GM12872 (cell line): ENCODE measurements around the gene IL1RN.
A peak's percentile ranks its signal among the peaks of the same experiment; 100 is the strongest.

Experiments used
- TF ChIP-seq, protein P1 (sequence below): IDR thresholded peaks from 3 replicates; pipeline ENCODE4 v1.5.1; 2011; ENCODE audit warnings: low read depth, mild to moderate bottlenecking, low read length, moderate library complexity; ENCODE audit not compliant: insufficient read depth

IL1RN gene

DNA sequence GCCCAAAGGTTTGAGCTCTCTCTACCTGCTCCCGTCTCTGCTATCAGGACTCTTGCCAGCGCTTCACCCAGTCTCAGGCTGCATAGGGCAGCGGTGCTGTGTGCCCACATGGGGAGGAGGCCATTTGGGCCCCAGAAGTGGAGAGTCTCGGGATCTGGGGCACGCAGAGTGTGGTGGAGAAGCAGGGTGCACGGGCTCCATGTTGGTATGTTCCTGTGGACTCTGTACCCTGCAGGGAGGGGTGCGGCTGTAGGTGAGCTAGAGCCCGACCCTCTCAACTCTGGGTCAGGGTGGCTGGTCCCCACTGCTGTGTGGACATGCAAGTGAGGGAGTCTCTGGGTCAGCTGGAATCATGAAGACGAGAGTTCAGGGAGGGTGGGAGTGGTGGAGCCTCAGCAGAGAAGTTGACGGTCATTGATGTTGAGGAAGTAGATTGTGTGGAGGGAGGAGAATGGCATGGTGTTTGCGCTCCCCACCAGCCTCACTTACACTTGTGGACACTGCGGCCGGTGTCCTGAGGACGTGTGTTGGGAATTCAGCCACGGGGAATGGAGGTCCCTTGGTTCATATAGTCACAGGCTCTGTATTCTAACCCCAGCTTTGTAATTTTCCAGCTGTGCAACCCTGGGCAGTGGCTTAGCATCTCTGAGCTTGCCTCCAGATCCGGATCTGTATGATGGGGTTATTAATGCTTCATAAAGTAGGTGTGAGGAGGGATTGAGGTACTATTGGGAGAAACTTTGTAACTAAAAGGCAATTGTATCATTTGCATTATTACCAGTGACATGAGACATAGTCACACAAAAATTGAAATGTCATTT is 45.5 kb downstream of the IL1RN start:
- TF ChIP-seq, protein P1, sequence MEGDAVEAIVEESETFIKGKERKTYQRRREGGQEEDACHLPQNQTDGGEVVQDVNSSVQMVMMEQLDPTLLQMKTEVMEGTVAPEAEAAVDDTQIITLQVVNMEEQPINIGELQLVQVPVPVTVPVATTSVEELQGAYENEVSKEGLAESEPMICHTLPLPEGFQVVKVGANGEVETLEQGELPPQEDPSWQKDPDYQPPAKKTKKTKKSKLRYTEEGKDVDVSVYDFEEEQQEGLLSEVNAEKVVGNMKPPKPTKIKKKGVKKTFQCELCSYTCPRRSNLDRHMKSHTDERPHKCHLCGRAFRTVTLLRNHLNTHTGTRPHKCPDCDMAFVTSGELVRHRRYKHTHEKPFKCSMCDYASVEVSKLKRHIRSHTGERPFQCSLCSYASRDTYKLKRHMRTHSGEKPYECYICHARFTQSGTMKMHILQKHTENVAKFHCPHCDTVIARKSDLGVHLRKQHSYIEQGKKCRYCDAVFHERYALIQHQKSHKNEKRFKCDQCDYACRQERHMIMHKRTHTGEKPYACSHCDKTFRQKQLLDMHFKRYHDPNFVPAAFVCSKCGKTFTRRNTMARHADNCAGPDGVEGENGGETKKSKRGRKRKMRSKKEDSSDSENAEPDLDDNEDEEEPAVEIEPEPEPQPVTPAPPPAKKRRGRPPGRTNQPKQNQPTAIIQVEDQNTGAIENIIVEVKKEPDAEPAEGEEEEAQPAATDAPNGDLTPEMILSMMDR = no peak

DNA sequence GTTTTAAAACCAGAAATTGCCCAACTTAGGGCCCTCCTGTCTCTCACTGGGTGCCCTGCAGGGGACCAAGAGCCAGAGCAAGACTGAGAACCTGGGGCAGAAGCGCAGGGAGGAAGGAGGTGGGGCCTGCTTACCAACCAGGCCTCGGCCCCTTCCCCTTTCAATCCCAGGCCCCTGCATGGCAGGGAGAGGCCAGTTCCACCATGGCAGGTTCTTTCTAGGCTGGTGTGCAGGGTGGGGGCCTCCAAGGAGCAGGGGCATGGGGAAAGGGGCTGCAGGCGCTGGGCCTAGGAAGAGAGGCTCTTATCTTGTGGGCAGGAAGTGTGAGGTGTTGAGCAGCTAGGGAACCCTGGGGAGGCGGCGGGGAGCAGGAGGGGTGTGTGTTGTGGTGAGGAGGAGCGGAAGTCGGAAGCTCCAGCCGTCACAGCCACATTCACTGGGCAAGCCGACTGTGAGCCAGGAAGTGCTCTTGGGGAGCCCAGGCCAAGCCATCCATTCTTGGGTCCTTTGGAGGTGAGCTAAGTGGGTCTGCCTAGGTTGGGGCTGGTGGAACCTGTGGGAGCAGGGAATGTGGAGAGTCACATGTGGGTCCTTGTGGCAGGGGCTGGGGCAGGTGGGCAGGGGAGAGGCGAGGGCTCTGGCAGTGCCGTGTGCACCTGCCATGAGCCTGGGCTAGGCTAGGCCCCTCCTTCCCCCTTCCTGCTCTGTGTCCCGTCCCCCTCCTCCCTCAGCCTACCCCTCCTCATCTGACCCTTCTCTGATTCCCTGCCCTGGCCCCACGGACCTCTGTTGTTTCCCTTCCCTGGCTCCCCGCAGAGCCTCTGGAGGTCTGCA is 46.4 kb downstream of the IL1RN start, which contains the start of gene PSD4:
PSD4 (plus strand) TSS at position 430 of the 834 bp plus-strand sequence. CDS start 8,486 bp downstream, outside the sequence.
- TF ChIP-seq, protein P1 = 0 out of 3 replicates have a peak, but pooled peaks have one; percentile 28

DNA sequence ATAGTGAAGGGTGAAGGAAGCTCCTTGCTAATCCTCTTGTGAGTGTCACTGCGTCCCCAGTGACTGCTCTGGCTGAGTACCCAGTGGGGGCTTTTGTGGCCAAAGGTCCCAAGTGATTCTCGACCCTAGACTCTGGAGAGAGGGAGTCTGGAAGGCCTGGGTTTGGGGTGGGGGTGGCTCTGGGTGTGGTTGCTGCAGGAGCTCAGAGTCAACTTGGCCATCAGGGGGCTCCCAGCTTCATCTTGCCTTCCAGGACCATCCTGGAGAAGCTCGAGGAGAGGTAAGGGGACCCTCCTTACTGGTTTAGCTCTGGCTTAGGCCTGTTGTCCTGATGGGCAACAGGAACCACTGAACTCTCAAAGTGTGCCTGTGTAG is 47.0 kb downstream of the IL1RN start:
- TF ChIP-seq, protein P1 = peak; percentile 52

DNA sequence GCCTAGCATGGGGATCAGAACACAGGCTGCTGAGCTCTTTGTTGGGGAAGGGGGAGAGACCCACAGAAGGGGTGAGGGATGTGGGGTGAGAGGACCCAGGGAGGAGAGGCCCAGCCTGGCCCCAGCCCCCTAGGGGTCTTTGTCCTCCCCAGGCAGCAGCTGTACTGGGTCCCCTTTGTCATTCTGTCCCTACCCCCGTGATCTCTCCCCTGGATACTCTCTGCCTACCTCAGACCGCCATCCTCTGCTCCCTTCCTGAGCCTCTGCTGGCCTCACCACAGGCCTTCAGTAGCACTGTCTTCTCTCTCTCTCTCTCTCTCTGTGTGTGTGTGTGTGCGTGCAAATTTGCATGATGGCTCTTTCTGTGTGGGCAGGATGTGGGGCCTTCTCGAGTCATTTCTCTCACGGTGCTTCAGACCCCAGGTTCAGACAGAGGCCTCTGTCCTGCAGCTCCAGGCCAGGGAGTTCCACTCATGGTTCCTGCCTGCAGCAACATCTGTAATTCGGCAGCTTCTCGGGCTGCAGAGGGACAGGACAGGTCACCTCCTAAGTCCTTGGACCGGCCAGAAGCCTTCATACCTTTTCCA is 47.7 kb downstream of the IL1RN start:
- TF ChIP-seq, protein P1 = no peak

DNA sequence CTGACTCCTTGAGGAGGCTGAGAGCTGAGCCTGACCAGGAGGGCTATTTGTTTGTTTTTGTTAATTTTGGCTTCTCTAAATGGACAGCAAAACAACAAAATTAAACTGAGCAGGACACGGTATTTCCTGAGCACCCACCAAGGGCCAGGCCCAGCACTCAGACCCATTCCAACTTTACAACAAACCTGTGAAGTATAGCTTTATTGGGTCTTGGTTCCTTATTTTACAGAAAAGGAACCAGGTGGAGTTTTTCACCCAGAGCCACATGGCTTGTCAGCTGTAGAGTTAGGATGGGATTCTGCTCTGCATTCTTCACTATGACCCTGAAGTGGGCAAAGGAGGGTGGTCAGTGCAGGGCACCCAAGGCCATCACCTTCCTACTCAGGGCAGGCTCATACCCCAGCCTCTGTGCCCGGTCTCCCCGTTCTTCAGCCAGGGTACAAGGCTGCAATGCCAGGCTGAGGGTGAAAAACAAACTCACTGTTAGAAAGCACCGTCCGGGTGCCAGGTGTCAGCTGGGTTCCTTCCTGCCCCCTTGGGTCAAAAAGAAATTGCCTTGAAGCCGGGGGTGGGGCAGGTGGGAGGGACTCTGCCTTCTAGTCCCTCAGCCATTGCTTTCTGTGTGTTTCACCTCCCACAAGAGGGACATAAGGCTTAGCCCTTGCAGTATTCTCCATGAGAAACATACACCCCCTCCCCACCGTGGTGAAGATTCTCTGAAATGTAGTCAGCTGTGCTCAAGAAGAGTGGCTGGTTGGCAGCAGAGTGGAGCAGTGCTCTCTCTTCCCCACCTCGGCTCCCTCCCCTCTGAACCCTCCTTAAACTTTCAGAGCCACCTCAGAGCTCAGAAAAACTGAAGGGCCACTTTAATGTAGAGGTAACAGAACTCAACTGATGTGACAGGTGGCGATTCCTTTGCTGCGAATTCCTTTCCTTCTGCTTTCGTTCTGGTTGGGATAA is 48.6 kb downstream of the IL1RN start:
- TF ChIP-seq, protein P1 = no peak

DNA sequence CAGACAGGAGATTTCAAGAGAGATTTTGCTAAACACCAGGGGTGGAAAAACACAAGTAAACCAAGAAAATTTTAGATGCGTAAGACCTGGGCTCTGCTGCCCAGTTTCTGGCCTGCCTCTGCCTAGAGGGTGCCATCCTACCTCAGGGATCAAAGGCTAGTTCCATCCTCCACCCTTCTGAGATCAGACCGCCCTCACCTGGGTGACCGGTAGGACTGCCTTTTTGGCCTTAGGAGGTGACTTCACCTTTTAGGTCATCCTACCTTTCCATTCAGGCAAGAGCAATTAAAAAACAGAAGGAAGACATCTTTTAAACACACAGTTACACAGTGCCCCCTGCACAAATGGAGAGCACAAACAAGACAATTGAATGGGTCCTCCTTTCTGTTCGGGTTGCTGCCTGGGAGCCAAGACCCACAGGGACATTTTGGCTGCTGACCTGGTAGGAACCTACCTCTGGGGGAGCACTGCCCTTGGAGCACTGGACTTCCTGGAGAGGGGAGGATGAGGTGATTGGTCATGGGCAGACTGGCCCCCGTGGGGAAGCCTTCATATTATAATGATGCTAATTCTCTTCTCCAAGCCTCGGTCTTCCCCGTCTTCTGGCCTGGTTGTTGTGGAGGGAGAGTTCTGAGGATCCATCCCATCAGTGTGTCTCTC is 49.4 kb downstream of the IL1RN start:
- TF ChIP-seq, protein P1 = no peak
